DND-41 (cell line): ENCODE measurements around the gene PRR5.

ENCODE experiments used
- CTCF ChIP-seq: IDR thresholded peaks from 2 replicates; pipeline ENCODE4 v1.5.1; 2012; ENCODE audit warnings: borderline replicate concordance, low read length, moderate library complexity, mild to moderate bottlenecking; ENCODE audit not compliant: poor library complexity, severe bottlenecking; ENCODE audit errors: extremely low read depth
- EZH2 ChIP-seq: IDR thresholded peaks from 3 replicates; pipeline ENCODE4 v1.6.1; 2012; ENCODE audit warnings: borderline replicate concordance, low read depth, mild to moderate bottlenecking, moderate library complexity, low read length, inconsistent platforms; ENCODE audit not compliant: severe bottlenecking

- no peak for TF ChIP-seq CTCF
- no peak for TF ChIP-seq EZH2
Observed at GRCh38 chr22:44710474-44711240, 8.7 kb downstream of the PRR5 start.
